Measurements from ENCODE around the gene CCDC170.
"Not testable (repeated sequence)": the region's sequence is repeated elsewhere in the genome, so short reads cannot be mapped to it uniquely, and the experiment has no call there.

Gene CCDC170

DNA sequence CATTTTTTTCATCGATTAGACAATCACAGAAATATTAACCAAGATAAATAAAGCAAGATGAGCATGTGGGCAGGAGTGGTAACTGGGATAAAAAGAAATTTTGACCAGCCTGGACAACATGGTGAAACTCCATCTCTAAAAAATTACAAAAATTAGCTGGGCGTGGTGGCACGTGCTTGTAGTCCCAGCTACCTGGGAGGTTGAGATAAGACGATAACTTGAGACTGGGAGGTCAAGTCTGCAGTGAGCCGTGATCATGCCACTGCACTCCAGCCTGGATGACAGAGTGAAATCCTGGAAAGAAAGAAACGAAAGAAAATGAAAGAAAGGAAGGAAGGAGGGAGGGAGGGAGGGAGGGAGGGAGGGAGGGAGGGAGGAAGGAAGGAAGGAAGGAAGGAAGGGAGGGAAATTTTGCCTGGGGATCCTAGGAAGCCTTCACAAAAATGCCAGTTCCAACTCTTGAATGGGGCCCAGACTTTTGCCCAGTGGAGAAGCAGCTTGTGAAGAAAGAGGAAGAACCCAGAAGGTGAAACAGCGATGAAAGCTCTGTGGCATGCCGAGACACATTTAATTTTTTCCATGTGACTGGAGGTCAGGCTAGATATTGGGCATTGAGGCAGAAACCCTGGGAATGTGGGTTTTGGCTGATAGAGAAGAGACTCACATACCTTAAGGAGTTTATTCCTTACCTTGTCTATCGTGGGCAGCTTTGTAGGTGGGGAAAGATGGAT is 20.3 kb downstream of the CCDC170 start:
- no peak overlapping the region for H3K27ac ChIP-seq (ENCODE audit: low read depth, low read length, severe bottlenecking)
- H3K9me3 ChIP-seq (ENCODE audit: control insufficient read depth, low read length): peaks cover 8% of the 10 kb centered on the region
- H3K4me1 ChIP-seq (ENCODE audit: control insufficient read depth, insufficient read depth, low read length, poor library complexity, severe bottlenecking): no peaks in the 10 kb centered on the region
- no peak overlapping the region for H3K4me3 ChIP-seq (ENCODE audit: extremely low read depth, insufficient read depth, low read length, poor library complexity, severe bottlenecking)
- no peaks in the 10 kb centered on the region for H3K36me3 ChIP-seq (ENCODE audit: control insufficient read depth, insufficient read depth, low read length)
- 74 to 95% methylated on average over 6 of the region's 9 CpGs for WGBS, 2 experiments (ENCODE audit: insufficient coverage in 2 of 2)

DNA sequence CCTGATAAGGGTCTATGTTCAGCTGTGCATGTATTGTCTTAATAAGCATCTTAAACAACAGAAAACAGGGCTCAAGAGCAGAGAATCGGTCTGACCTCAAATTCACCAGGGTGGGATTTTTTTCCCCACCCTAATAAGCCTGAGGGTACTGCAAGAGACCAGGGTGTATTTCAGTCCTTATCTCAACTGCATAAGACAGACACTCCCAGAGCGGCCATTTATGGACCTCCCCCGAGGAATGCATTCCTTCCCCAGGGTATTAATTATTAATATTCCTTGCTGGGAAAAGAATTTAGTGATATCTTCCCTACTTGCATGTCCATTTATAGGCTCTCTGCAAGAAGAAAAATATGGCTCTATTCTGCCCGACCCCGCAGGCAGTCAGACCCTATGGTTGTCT is 25.2 kb downstream of the CCDC170 start:
- H3K27ac ChIP-seq (ENCODE audit: low read depth, low read length, severe bottlenecking); H3K4me1 ChIP-seq (ENCODE audit: control insufficient read depth, insufficient read depth, low read length, poor library complexity, severe bottlenecking); H3K36me3 ChIP-seq (ENCODE audit: control insufficient read depth, insufficient read depth, low read length); H3K4me3 ChIP-seq (ENCODE audit: extremely low read depth, insufficient read depth, low read length, poor library complexity, severe bottlenecking): not testable (repeated sequence)
- peaks cover 23% of the 10 kb centered on the region for H3K9me3 ChIP-seq (ENCODE audit: control insufficient read depth, low read length)
- 90 to 100% methylated on average over 2 of the region's 5 CpGs for whole genome bisulfite sequencing, 2 experiments (ENCODE audit: insufficient coverage in 2 of 2)

DNA sequence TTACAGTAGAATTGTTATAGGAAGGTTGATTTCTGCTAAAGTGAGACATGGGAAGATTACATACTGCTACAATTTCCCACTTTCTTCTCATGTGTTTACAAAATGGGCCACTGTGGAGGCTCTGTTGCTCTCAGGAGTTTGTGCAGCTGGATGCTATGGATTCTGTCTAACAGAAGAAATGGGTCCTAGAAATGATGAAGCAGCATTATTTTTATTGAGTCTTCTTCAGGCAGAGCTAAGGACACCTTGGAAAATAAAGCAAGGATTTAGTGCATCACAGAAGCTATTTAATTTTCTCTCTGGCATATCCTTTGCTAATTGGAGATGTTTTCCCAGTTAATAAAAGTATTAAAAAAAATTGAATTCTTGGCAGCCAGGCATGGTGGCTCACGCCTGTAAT is 29.2 kb downstream of the CCDC170 start:
- no peak overlapping the region for H3K4me3 ChIP-seq (ENCODE audit: extremely low read depth, insufficient read depth, low read length, poor library complexity, severe bottlenecking)
- H3K4me1 ChIP-seq (ENCODE audit: control insufficient read depth, insufficient read depth, low read length, poor library complexity, severe bottlenecking): no peaks in the 10 kb centered on the region
- H3K36me3 ChIP-seq (ENCODE audit: control insufficient read depth, insufficient read depth, low read length): no peaks in the 10 kb centered on the region
- WGBS, 2 experiments (ENCODE audit: insufficient coverage in 2 of 2): 80 to 100% methylated on average over 1 of the region's 1 CpG
- H3K9me3 ChIP-seq (ENCODE audit: control insufficient read depth, low read length): peaks cover 22% of the 10 kb centered on the region
- no peak overlapping the region for H3K27ac ChIP-seq (ENCODE audit: low read depth, low read length, severe bottlenecking)

DNA sequence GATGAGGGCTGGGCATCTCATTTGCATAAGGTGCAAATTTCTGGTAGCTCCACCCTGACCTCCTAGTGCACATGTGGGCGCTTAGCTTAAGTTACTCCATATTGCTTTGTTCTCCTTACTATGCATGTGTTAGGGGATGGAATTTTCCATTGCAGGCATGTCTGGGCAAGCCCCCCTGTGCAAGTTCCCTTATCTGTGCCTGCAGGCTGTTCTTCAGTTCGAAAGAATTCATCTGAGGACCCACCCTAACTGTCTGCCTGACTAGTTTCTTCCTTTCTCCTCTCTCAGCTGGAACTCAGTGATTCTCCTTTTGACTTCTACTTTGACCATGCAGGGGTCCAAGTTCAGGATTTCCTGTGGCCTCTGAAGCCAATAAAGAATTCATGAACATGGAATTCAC is 30.2 kb downstream of the CCDC170 start:
- no peaks in the 10 kb centered on the region for H3K36me3 ChIP-seq (ENCODE audit: control insufficient read depth, insufficient read depth, low read length)
- WGBS, 2 experiments (ENCODE audit: insufficient coverage in 2 of 2): 77 to 86% methylated on average over 1 of the region's 2 CpGs
- H3K27ac ChIP-seq (ENCODE audit: low read depth, low read length, severe bottlenecking): no peak overlapping the region
- H3K9me3 ChIP-seq (ENCODE audit: control insufficient read depth, low read length): peaks cover 18% of the 10 kb centered on the region
- H3K4me1 ChIP-seq (ENCODE audit: control insufficient read depth, insufficient read depth, low read length, poor library complexity, severe bottlenecking): no peaks in the 10 kb centered on the region
- H3K4me3 ChIP-seq (ENCODE audit: extremely low read depth, insufficient read depth, low read length, poor library complexity, severe bottlenecking): no peak overlapping the region

DNA sequence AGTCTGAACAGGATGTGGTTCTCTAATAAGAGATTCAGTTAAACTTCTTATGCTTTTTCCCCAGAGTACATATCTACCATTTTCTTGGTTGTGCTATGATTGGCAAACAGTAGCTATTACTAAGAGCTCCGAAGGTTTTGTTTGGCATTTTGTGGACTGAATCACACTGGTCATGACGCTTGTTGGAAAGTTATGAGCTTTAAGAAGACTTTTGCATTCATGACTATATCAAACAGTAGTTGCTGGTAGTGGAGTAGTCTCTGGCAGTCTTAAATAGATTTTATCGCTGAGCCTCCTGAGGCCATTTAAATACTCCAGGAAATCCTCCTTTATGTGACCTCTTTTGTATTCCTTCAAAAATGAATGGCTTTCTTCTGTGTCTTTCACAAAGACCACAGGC is 40.8 kb downstream of the CCDC170 start:
- Histone ChIP-seq H3K4me1 (ENCODE audit: control insufficient read depth, insufficient read depth, low read length, poor library complexity, severe bottlenecking) (no peaks in the 10 kb centered on the region), H3K36me3 (ENCODE audit: control insufficient read depth, insufficient read depth, low read length) (no peaks in the 10 kb centered on the region), H3K27ac (ENCODE audit: low read depth, low read length, severe bottlenecking) (no peak overlapping the region), H3K9me3 (ENCODE audit: control insufficient read depth, low read length) (no peaks in the 10 kb centered on the region), H3K4me3 (ENCODE audit: extremely low read depth, insufficient read depth, low read length, poor library complexity, severe bottlenecking) (no peak overlapping the region)
- 60% methylated on average over 1 of the region's 3 CpGs; no CpG with 5 or more reads in 1 of the 2 experiments for WGBS, 2 experiments (ENCODE audit: insufficient coverage in 2 of 2)

DNA sequence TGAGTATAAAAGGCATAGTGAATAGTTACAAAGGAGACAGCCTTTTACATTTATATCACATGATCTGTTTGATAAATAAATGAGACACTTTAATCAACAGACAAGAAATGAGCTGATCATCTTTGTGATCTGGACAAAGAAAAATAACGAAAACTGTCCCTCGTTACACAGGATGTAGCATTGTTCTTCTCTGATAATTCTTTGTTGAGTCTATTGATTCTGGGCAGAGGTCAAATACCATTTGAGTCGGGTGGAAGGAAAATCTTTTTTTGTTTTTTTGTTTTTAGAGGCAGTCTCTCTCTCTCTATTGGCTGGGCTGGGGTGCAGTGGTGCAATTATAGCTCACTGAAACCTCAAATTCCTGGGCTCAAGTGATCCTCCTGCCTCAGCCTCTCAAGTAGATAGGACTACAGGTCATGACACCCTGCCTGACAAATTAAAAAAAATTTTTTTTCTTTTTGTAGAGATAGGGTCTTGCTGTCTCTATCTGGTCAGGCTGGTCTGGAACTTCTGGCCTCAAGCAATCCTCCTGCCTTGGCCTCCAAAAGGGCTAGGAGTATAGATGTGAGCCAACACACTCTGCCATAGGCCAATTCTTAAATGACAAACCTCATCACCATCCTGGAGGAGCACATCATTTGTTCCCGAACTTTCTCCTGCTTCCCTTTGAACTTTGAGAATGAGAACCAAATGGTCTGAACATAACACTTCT is 41.8 kb downstream of the CCDC170 start:
- Histone ChIP-seq H3K4me3 (ENCODE audit: extremely low read depth, insufficient read depth, low read length, poor library complexity, severe bottlenecking) (no peak overlapping the region), H3K27ac (ENCODE audit: low read depth, low read length, severe bottlenecking) (no peak overlapping the region), H3K9me3 (ENCODE audit: control insufficient read depth, low read length) (peaks cover 6% of the 10 kb centered on the region), H3K4me1 (ENCODE audit: control insufficient read depth, insufficient read depth, low read length, poor library complexity, severe bottlenecking) (no peaks in the 10 kb centered on the region), H3K36me3 (ENCODE audit: control insufficient read depth, insufficient read depth, low read length) (no peaks in the 10 kb centered on the region)
- 78 to 97% methylated on average over 3 of the region's 4 CpGs for WGBS, 2 experiments (ENCODE audit: insufficient coverage in 2 of 2)

DNA sequence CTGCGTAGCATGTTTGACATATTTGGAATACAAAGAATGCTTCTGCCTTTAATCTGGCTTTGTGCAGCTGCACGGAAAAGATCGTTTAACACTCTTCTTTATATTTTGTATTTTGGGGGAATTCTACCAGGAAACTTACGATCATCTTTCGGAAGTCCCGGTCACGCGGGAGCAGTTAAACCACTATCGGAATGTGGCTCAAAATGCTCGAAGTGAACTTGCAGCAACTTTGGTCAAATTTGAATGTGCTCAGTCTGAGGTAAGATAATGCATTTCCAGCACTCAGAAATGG is 42.3 kb downstream of the CCDC170 start:
- no peaks in the 10 kb centered on the region for H3K4me1 ChIP-seq (ENCODE audit: control insufficient read depth, insufficient read depth, low read length, poor library complexity, severe bottlenecking)
- no peak overlapping the region for H3K4me3 ChIP-seq (ENCODE audit: extremely low read depth, insufficient read depth, low read length, poor library complexity, severe bottlenecking)
- H3K36me3 ChIP-seq (ENCODE audit: control insufficient read depth, insufficient read depth, low read length): no peaks in the 10 kb centered on the region
- peaks cover 8% of the 10 kb centered on the region for H3K9me3 ChIP-seq (ENCODE audit: control insufficient read depth, low read length)
- H3K27ac ChIP-seq (ENCODE audit: low read depth, low read length, severe bottlenecking): no peak overlapping the region
- 94 to 98% methylated on average over 8 to 10 of the region's 10 CpGs for WGBS, 2 experiments (ENCODE audit: insufficient coverage in 2 of 2)

DNA sequence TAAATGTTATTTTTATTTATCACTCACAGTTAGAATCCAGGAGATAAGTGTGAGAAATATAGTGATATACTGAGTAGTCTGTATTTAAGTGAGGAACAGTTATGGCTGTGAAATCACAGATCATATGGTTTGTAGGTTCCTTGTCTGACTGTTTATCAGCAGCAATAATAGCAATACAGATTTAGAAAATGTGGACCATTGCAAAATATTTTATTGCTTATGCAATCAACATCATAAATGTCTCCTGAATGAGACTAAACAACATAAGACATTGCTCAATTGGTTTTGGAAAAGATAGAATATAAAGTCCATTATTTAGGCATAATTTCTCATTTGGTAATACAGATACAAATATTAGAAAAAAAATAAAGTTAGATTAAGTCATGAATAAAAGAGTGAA is 43.7 kb downstream of the CCDC170 start:
- no peak overlapping the region for H3K27ac ChIP-seq (ENCODE audit: low read depth, low read length, severe bottlenecking)
- H3K4me3 ChIP-seq (ENCODE audit: extremely low read depth, insufficient read depth, low read length, poor library complexity, severe bottlenecking): no peak overlapping the region
- peaks cover 8% of the 10 kb centered on the region for H3K9me3 ChIP-seq (ENCODE audit: control insufficient read depth, low read length)
- H3K36me3 ChIP-seq (ENCODE audit: control insufficient read depth, insufficient read depth, low read length): no peaks in the 10 kb centered on the region
- H3K4me1 ChIP-seq (ENCODE audit: control insufficient read depth, insufficient read depth, low read length, poor library complexity, severe bottlenecking): no peaks in the 10 kb centered on the region

DNA sequence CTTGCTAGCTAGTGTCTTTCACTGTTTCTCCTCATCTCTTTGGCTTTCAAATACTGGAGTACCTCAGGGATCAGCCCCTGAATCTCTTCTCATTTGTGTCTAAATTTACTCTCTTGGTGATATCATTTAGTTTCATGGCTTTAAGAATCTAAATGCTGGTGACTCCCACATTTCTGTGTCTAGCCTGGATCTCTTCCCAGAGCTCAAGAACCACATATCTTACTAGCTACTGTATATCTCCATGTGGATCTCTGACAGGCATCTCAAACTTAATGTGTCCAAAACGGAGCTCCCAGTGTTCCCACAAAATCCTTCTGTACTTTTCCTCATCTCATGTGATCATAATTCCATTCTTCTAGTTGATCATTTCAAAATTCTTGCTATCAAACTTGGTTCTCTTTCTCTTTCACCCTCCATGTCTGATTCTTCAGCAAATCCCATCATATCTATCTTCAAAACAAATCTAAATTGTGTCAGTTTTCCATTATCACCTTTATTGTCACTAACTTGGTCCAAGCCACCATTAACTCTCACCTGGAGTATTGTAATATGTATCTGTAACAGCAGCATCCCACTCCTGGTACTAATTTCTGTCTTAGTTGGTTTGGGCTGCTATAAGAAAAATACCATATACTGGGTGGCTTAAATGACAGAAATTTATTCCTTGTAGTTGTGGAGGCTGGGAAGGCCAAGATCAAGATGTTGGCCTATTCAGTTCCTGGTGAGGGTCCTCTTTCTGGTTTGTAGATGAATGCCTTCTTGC is 45.9 kb downstream of the CCDC170 start:
- Histone ChIP-seq H3K4me3 (ENCODE audit: extremely low read depth, insufficient read depth, low read length, poor library complexity, severe bottlenecking) (no peak overlapping the region), H3K9me3 (ENCODE audit: control insufficient read depth, low read length) (peaks cover 8% of the 10 kb centered on the region), H3K36me3 (ENCODE audit: control insufficient read depth, insufficient read depth, low read length) (no peaks in the 10 kb centered on the region), H3K4me1 (ENCODE audit: control insufficient read depth, insufficient read depth, low read length, poor library complexity, severe bottlenecking) (no peaks in the 10 kb centered on the region), H3K27ac (ENCODE audit: low read depth, low read length, severe bottlenecking) (no peak overlapping the region)
- WGBS, 2 experiments (ENCODE audit: insufficient coverage in 2 of 2): 47 to 64% methylated on average over 1 of the region's 1 CpG

DNA sequence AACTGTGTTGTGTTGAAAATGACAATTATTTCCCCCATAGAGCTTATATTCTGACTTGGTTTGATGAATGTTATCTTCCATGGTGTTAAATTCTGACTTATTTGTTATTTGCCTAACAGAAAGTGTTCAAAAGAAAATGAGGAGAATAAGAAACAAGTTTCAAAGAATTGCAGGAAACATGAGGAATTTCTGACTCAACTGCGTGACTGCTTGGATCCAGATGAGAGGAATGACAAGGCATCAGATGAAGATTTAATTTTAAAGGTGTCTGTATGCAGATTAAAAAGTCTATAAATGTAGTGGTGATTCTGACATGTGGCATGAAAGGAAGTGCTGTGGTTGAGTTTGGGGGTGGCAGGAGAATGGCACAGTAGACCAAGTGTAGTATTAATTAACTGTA is 50.6 kb downstream of the CCDC170 start:
- Histone ChIP-seq H3K36me3 (ENCODE audit: control insufficient read depth, insufficient read depth, low read length) (no peaks in the 10 kb centered on the region), H3K4me3 (ENCODE audit: extremely low read depth, insufficient read depth, low read length, poor library complexity, severe bottlenecking) (no peak overlapping the region), H3K4me1 (ENCODE audit: control insufficient read depth, insufficient read depth, low read length, poor library complexity, severe bottlenecking) (no peaks in the 10 kb centered on the region), H3K9me3 (ENCODE audit: control insufficient read depth, low read length) (peaks cover 8% of the 10 kb centered on the region), H3K27ac (ENCODE audit: low read depth, low read length, severe bottlenecking) (no peak overlapping the region)
- WGBS, 2 experiments (ENCODE audit: insufficient coverage in 2 of 2): 100% methylated on average over 1 of the region's 1 CpG

DNA sequence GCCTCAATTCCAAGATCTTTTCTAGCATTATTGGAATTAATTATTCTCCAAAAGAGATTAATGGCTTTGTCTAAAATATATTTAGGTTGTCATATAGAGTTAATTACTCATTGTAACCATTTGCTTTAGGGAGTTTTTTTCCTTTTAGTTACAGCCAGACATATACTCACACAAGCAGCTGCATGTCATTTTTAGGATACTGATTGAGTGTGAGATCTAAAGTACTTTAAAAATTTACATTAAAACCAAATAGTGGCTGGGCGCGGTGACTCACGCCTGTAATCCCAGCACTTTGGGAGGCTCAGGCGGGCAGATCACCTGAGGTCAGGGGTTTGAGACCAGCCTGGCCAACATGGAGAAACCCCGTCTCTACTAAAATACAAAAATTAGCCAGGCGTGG is 51.1 kb downstream of the CCDC170 start:
- H3K4me3 ChIP-seq (ENCODE audit: extremely low read depth, insufficient read depth, low read length, poor library complexity, severe bottlenecking); H3K9me3 ChIP-seq (ENCODE audit: control insufficient read depth, low read length); H3K27ac ChIP-seq (ENCODE audit: low read depth, low read length, severe bottlenecking); H3K4me1 ChIP-seq (ENCODE audit: control insufficient read depth, insufficient read depth, low read length, poor library complexity, severe bottlenecking); H3K36me3 ChIP-seq (ENCODE audit: control insufficient read depth, insufficient read depth, low read length): not testable (repeated sequence)
- 91 to 93% methylated on average over 4 to 6 of the region's 6 CpGs for WGBS, 2 experiments (ENCODE audit: insufficient coverage in 2 of 2)

Measured in mesodermal cell (in vitro differentiated cells).